Liver (tissue), 3 donors: ENCODE data around the gene TPD52L1.

ENCODE experiments used
- EGR1 ChIP-seq, 2 donors: IDR thresholded peaks; 2 replicates each; pipeline ENCODE4 v1.6.1; 2016 to 2018; ENCODE audit warnings: antibody characterized with exemption in 2 of 2, low read depth in 2 of 2
- RAD21 ChIP-seq, 2 donors: IDR thresholded peaks; 2 replicates each; pipeline ENCODE4 v1.6.1; 2016; ENCODE audit warnings: antibody characterized with exemption in 2 of 2, mild to moderate bottlenecking in 2 of 2
- TAF1 ChIP-seq: conservative IDR thresholded peaks from 2 replicates; pipeline ENCODE4 v1.6.1; 2016; ENCODE audit warnings: antibody characterized with exemption, mild to moderate bottlenecking
- TF ChIP-seq, protein P1 (sequence below): fragments of 150-350 bp; IDR thresholded peaks from 2 replicates; pipeline ENCODE4 v1.5.1; 2017; ENCODE audit warnings: improper control_type of control experiment, low read depth, low read length; ENCODE audit not compliant: missing input control
- TF ChIP-seq, protein P2 (sequence below): IDR thresholded peaks from 2 replicates; pipeline ENCODE4 v1.6.1; 2016; ENCODE audit warnings: antibody characterized with exemption, mild to moderate bottlenecking
- TF ChIP-seq, protein P3 (sequence below): IDR thresholded peaks from 2 replicates; pipeline ENCODE4 v1.6.1; 2016; ENCODE audit warnings: antibody characterized with exemption
- donor health status: healthy.
- donor health status: healthy.

DNA sequence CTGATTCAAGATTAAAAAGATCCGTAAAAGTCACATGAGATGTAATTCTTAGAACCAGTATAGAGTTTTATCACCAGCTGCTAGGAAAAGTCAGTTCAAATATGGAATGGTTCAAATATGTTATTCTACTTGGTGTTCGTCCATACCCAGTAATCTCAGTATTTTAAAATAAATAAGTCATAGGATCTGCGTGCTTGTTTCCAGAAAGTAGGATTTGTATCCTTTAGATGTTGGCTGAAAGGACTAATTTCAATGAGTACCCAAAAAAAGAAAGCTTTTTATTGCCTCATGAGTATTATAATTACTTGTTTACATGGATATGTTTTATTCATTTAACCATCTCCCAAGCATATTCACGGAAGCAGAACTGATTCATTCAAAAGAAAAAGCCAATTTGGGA lies 12.2 kb downstream of the TPD52L1 start:
- TF ChIP-seq, protein P1, sequence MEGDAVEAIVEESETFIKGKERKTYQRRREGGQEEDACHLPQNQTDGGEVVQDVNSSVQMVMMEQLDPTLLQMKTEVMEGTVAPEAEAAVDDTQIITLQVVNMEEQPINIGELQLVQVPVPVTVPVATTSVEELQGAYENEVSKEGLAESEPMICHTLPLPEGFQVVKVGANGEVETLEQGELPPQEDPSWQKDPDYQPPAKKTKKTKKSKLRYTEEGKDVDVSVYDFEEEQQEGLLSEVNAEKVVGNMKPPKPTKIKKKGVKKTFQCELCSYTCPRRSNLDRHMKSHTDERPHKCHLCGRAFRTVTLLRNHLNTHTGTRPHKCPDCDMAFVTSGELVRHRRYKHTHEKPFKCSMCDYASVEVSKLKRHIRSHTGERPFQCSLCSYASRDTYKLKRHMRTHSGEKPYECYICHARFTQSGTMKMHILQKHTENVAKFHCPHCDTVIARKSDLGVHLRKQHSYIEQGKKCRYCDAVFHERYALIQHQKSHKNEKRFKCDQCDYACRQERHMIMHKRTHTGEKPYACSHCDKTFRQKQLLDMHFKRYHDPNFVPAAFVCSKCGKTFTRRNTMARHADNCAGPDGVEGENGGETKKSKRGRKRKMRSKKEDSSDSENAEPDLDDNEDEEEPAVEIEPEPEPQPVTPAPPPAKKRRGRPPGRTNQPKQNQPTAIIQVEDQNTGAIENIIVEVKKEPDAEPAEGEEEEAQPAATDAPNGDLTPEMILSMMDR, result no peak
- TF ChIP-seq, protein P2, sequence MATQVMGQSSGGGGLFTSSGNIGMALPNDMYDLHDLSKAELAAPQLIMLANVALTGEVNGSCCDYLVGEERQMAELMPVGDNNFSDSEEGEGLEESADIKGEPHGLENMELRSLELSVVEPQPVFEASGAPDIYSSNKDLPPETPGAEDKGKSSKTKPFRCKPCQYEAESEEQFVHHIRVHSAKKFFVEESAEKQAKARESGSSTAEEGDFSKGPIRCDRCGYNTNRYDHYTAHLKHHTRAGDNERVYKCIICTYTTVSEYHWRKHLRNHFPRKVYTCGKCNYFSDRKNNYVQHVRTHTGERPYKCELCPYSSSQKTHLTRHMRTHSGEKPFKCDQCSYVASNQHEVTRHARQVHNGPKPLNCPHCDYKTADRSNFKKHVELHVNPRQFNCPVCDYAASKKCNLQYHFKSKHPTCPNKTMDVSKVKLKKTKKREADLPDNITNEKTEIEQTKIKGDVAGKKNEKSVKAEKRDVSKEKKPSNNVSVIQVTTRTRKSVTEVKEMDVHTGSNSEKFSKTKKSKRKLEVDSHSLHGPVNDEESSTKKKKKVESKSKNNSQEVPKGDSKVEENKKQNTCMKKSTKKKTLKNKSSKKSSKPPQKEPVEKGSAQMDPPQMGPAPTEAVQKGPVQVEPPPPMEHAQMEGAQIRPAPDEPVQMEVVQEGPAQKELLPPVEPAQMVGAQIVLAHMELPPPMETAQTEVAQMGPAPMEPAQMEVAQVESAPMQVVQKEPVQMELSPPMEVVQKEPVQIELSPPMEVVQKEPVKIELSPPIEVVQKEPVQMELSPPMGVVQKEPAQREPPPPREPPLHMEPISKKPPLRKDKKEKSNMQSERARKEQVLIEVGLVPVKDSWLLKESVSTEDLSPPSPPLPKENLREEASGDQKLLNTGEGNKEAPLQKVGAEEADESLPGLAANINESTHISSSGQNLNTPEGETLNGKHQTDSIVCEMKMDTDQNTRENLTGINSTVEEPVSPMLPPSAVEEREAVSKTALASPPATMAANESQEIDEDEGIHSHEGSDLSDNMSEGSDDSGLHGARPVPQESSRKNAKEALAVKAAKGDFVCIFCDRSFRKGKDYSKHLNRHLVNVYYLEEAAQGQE, result no peak
- TF ChIP-seq TAF1 (no peak), RAD21 (IDR thresholded peaks at IDR 0.05) (no peak), EGR1 (IDR thresholded peaks at IDR 0.05; ENCODE audit: low read depth in 2 of 2) (no peak)
- TF ChIP-seq, protein P3, sequence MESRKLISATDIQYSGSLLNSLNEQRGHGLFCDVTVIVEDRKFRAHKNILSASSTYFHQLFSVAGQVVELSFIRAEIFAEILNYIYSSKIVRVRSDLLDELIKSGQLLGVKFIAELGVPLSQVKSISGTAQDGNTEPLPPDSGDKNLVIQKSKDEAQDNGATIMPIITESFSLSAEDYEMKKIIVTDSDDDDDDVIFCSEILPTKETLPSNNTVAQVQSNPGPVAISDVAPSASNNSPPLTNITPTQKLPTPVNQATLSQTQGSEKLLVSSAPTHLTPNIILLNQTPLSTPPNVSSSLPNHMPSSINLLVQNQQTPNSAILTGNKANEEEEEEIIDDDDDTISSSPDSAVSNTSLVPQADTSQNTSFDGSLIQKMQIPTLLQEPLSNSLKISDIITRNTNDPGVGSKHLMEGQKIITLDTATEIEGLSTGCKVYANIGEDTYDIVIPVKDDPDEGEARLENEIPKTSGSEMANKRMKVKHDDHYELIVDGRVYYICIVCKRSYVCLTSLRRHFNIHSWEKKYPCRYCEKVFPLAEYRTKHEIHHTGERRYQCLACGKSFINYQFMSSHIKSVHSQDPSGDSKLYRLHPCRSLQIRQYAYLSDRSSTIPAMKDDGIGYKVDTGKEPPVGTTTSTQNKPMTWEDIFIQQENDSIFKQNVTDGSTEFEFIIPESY, result no peak
